HCT116 (cell line): ENCODE measurements around the gene ESCO1.

Source experiments
- EZH2 ChIP-seq: fragments of 200-600 bp; sonication (generic); IDR thresholded peaks from 2 replicates; pipeline ENCODE4 v1.6.1; 2017; ENCODE audit warnings: antibody characterized with exemption, mixed run types
- TF ChIP-seq, protein P1 (sequence below), 3 experiments: fragments of 200-600 bp in 1 of 3; sonication (generic) in 1 of 3; IDR thresholded peaks in 2 of 3; conservative IDR thresholded peaks in 1 of 3; 2 replicates each; pipeline ENCODE4 v1.5.1; 2012 to 2017; ENCODE audit warnings: low read depth in 2 of 3, low read length in 2 of 3, antibody characterized with exemption in 1 of 3, borderline replicate concordance in 1 of 3, control low read depth in 1 of 3, mild to moderate bottlenecking in 1 of 3, mixed read lengths in 1 of 3, mixed run types in 1 of 3, moderate library complexity in 1 of 3; ENCODE audit not compliant: insufficient read depth in 1 of 3
- TF ChIP-seq, protein P2 (sequence below): IDR thresholded peaks from 2 replicates; pipeline ENCODE4 v1.6.1; 2011; ENCODE audit warnings: mild to moderate bottlenecking, low read length, moderate library complexity; ENCODE audit not compliant: insufficient replicate concordance; ENCODE audit errors: extremely low read depth
- TF ChIP-seq, protein P3 (sequence below): IDR thresholded peaks from 2 replicates; pipeline ENCODE4 v1.6.1; 2012; ENCODE audit warnings: low read depth

DNA sequence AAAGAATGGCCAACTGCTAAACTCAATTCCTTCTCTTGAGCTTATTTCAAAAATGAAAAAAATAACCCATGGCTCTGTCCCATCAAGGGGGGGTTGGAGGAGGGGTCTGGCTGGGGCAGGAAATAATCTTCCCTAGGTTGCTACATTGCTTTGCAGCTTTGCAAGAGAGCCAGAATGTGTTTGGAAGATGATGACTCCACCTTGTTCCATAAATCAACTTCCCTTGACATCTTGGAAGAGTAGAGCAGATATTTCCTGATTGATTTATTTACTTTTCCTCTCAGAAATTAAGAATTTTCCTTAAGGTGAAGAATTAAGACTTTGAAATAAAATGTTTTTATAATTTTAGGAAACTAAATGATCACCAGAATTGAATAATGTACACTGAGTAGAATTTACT is 41.3 kb downstream of the ESCO1 start:
- TF ChIP-seq, protein P1, sequence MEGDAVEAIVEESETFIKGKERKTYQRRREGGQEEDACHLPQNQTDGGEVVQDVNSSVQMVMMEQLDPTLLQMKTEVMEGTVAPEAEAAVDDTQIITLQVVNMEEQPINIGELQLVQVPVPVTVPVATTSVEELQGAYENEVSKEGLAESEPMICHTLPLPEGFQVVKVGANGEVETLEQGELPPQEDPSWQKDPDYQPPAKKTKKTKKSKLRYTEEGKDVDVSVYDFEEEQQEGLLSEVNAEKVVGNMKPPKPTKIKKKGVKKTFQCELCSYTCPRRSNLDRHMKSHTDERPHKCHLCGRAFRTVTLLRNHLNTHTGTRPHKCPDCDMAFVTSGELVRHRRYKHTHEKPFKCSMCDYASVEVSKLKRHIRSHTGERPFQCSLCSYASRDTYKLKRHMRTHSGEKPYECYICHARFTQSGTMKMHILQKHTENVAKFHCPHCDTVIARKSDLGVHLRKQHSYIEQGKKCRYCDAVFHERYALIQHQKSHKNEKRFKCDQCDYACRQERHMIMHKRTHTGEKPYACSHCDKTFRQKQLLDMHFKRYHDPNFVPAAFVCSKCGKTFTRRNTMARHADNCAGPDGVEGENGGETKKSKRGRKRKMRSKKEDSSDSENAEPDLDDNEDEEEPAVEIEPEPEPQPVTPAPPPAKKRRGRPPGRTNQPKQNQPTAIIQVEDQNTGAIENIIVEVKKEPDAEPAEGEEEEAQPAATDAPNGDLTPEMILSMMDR (IDR thresholded peaks at IDR 0.05 in 2 of 3, conservative IDR thresholded peaks at IDR 0.05 in 1 of 3; ENCODE audit: borderline replicate concordance in 1 of 3, insufficient read depth in 1 of 3, low read depth in 2 of 3, low read length in 2 of 3): no peak
- TF ChIP-seq, protein P2, sequence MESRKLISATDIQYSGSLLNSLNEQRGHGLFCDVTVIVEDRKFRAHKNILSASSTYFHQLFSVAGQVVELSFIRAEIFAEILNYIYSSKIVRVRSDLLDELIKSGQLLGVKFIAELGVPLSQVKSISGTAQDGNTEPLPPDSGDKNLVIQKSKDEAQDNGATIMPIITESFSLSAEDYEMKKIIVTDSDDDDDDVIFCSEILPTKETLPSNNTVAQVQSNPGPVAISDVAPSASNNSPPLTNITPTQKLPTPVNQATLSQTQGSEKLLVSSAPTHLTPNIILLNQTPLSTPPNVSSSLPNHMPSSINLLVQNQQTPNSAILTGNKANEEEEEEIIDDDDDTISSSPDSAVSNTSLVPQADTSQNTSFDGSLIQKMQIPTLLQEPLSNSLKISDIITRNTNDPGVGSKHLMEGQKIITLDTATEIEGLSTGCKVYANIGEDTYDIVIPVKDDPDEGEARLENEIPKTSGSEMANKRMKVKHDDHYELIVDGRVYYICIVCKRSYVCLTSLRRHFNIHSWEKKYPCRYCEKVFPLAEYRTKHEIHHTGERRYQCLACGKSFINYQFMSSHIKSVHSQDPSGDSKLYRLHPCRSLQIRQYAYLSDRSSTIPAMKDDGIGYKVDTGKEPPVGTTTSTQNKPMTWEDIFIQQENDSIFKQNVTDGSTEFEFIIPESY: no peak
- TF ChIP-seq EZH2: no peak
- TF ChIP-seq, protein P3, sequence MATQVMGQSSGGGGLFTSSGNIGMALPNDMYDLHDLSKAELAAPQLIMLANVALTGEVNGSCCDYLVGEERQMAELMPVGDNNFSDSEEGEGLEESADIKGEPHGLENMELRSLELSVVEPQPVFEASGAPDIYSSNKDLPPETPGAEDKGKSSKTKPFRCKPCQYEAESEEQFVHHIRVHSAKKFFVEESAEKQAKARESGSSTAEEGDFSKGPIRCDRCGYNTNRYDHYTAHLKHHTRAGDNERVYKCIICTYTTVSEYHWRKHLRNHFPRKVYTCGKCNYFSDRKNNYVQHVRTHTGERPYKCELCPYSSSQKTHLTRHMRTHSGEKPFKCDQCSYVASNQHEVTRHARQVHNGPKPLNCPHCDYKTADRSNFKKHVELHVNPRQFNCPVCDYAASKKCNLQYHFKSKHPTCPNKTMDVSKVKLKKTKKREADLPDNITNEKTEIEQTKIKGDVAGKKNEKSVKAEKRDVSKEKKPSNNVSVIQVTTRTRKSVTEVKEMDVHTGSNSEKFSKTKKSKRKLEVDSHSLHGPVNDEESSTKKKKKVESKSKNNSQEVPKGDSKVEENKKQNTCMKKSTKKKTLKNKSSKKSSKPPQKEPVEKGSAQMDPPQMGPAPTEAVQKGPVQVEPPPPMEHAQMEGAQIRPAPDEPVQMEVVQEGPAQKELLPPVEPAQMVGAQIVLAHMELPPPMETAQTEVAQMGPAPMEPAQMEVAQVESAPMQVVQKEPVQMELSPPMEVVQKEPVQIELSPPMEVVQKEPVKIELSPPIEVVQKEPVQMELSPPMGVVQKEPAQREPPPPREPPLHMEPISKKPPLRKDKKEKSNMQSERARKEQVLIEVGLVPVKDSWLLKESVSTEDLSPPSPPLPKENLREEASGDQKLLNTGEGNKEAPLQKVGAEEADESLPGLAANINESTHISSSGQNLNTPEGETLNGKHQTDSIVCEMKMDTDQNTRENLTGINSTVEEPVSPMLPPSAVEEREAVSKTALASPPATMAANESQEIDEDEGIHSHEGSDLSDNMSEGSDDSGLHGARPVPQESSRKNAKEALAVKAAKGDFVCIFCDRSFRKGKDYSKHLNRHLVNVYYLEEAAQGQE: no peak
